ENCODE data around the gene TRAPPC6A.
A peak's percentile ranks its signal among the peaks of the same experiment; 100 is the strongest.
"Not testable (repeated sequence)": the region's sequence is repeated elsewhere in the genome, so short reads cannot be mapped to it uniquely, and the experiment has no call there.

The TRAPPC6A gene

GRCh38 chr19:45122832-45123231 lies 55.2 kb downstream of the TRAPPC6A start:
- 98% methylated on average over 4 of the region's 6 CpGs for WGBS (ENCODE audit: insufficient coverage)
- peaks cover 0 to 9% (median 0%) of the 10 kb centered on the region in 4 experiments for H3K36me3 ChIP-seq (ENCODE audit: control insufficient read depth in 4 of 4, insufficient read depth in 4 of 4, low read length in 3 of 4)
- ChIA-PET POLR2A (no interaction called here), CTCF (interaction anchor here (0.5 kb wide), 1 partner anchor 31 kb away, joined by 3 read pairs; no protein-coding TSS in a partner anchor)
- H3K4me1 ChIP-seq (ENCODE audit: control extremely low read depth in 1 of 4, control insufficient read depth in 4 of 4, insufficient read depth in 4 of 4, low read length in 3 of 4): peaks cover 5 to 52% (median 46%) of the 10 kb centered on the region in 4 experiments
- no peaks in the 10 kb centered on the region for H3K9me3 ChIP-seq (ENCODE audit: control extremely low read depth in 1 of 5, control insufficient read depth in 4 of 5, insufficient read depth in 2 of 5, low read depth in 1 of 5, low read length in 4 of 5)
- H3K27ac ChIP-seq (ENCODE audit: insufficient read depth in 1 of 2, low read depth in 1 of 2, low read length in 2 of 2, poor library complexity in 1 of 2, severe bottlenecking in 2 of 2): no peak overlapping the region
- no peak for DNase-seq
- no peak overlapping the region for H3K4me3 ChIP-seq (ENCODE audit: control insufficient read depth in 1 of 7, extremely low read depth in 1 of 7, insufficient read depth in 4 of 7, low read depth in 2 of 7, low read length in 6 of 7)
- no peaks in the 10 kb centered on the region for H3K27me3 ChIP-seq (replicated peaks in 2 of 5; ENCODE audit: control insufficient read depth in 4 of 5, insufficient read depth in 5 of 5, low read length in 4 of 5)

DNA sequence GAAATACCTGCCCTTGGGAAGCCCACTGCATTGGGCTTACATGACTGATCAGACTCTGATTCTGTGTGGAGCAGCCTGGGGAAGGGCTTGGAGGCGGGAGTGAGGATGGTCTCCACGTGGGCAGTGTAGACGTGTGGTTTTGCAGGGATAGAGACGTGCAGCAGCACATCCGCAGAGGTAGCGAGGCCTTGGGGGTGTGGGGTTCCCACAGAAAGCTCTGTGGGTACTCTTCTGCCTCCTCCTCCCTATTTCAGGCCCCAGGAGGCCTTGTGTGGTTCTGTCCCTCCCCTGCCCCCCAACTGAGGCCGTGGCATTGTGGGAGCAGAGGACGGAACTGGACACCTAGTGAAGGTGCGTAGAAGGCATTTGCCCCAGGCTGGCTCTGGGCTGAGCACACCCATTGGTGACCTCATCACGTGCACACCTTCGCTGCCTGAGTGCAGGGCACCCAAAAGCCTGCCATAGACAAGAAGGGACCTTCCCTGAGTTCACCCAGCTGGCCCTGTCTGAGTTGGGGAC lies 56.2 kb downstream of the TRAPPC6A start:
- 80% methylated on average over 2 of the region's 11 CpGs for WGBS (ENCODE audit: insufficient coverage)
- no peak overlapping the region for H3K27ac ChIP-seq (ENCODE audit: insufficient read depth in 1 of 2, low read depth in 1 of 2, low read length in 2 of 2, poor library complexity in 1 of 2, severe bottlenecking in 2 of 2)
- DNase-seq: no peak
- peaks cover 5 to 62% (median 55%) of the 10 kb centered on the region in 4 experiments for H3K4me1 ChIP-seq (ENCODE audit: control extremely low read depth in 1 of 4, control insufficient read depth in 4 of 4, insufficient read depth in 4 of 4, low read length in 3 of 4)
- H3K27me3 ChIP-seq (replicated peaks in 2 of 5; ENCODE audit: control insufficient read depth in 4 of 5, insufficient read depth in 5 of 5, low read length in 4 of 5): no peaks in the 10 kb centered on the region
- H3K36me3 ChIP-seq (ENCODE audit: control insufficient read depth in 4 of 4, insufficient read depth in 4 of 4, low read length in 3 of 4): peaks cover 0 to 9% (median 0%) of the 10 kb centered on the region in 4 experiments
- no peaks in the 10 kb centered on the region for H3K9me3 ChIP-seq (ENCODE audit: control extremely low read depth in 1 of 5, control insufficient read depth in 4 of 5, insufficient read depth in 2 of 5, low read depth in 1 of 5, low read length in 4 of 5)
- ChIA-PET POLR2A (no interaction called here), CTCF (interaction anchor here (1.4 kb wide), 1 partner anchor 9 kb away, joined by 4 read pairs; no protein-coding TSS in a partner anchor)
- no peak overlapping the region for H3K4me3 ChIP-seq (ENCODE audit: control insufficient read depth in 1 of 7, extremely low read depth in 1 of 7, insufficient read depth in 4 of 7, low read depth in 2 of 7, low read length in 6 of 7)

GRCh38 chr19:45119582-45119981 lies 58.5 kb downstream of the TRAPPC6A start:
- H3K36me3 ChIP-seq (ENCODE audit: control insufficient read depth in 4 of 4, insufficient read depth in 4 of 4, low read length in 3 of 4): peaks cover 0 to 6% (median 0%) of the 10 kb centered on the region in 4 experiments
- H3K9me3 ChIP-seq (ENCODE audit: control extremely low read depth in 1 of 5, control insufficient read depth in 4 of 5, insufficient read depth in 2 of 5, low read depth in 1 of 5, low read length in 4 of 5): no peaks in the 10 kb centered on the region
- peak overlapping the region in 1 of 7 experiments; percentile 23 for H3K4me3 ChIP-seq (ENCODE audit: control insufficient read depth in 1 of 7, extremely low read depth in 1 of 7, insufficient read depth in 4 of 7, low read depth in 2 of 7, low read length in 6 of 7)
- CTCF ChIA-PET: interaction anchor here (2.0 to 3.0 kb wide), 2 partner anchors 16 to 27 kb away, joined by 7 to 15 read pairs; partner anchors contain the start of gene PPP1R37
- 86% methylated on average over 4 of the region's 6 CpGs for WGBS (ENCODE audit: insufficient coverage)
- H3K4me1 ChIP-seq (ENCODE audit: control extremely low read depth in 1 of 4, control insufficient read depth in 4 of 4, insufficient read depth in 4 of 4, low read length in 3 of 4): peaks cover 5 to 75% (median 62%) of the 10 kb centered on the region in 4 experiments
- H3K27ac ChIP-seq (ENCODE audit: insufficient read depth in 1 of 2, low read depth in 1 of 2, low read length in 2 of 2, poor library complexity in 1 of 2, severe bottlenecking in 2 of 2): no peak overlapping the region
- H3K27me3 ChIP-seq (replicated peaks in 2 of 5; ENCODE audit: control insufficient read depth in 4 of 5, insufficient read depth in 5 of 5, low read length in 4 of 5): no peaks in the 10 kb centered on the region
- POLR2A ChIA-PET: interaction anchor here (0.5 to 0.7 kb wide), 3 partner anchors 12 to 743 kb away, joined by 3 to 6 read pairs (median 3); no protein-coding TSS in a partner anchor
- DNase-seq: no peak

GRCh38 chr19:45118591-45119355 lies 59.3 kb downstream of the TRAPPC6A start:
- H3K9me3 ChIP-seq (ENCODE audit: control extremely low read depth in 1 of 5, control insufficient read depth in 4 of 5, insufficient read depth in 2 of 5, low read depth in 1 of 5, low read length in 4 of 5); H3K27me3 ChIP-seq (replicated peaks in 2 of 5; ENCODE audit: control insufficient read depth in 4 of 5, insufficient read depth in 5 of 5, low read length in 4 of 5); H3K36me3 ChIP-seq (ENCODE audit: control insufficient read depth in 4 of 4, insufficient read depth in 4 of 4, low read length in 3 of 4): not testable (repeated sequence)
- H3K4me1 ChIP-seq (ENCODE audit: control extremely low read depth in 1 of 4, control insufficient read depth in 4 of 4, insufficient read depth in 4 of 4, low read length in 3 of 4): peaks cover 5 to 83% (median 69%) of the 10 kb centered on the region in 4 experiments
- H3K27ac ChIP-seq (ENCODE audit: insufficient read depth in 1 of 2, low read depth in 1 of 2, low read length in 2 of 2, poor library complexity in 1 of 2, severe bottlenecking in 2 of 2): peak overlapping the region in 1 of 2 experiments; percentile 40
- 8% methylated on average over 13 of the region's 18 CpGs for WGBS (ENCODE audit: insufficient coverage)
- DNase-seq: peak in 2 of 3 donors; percentile 76 to 82
- CTCF ChIA-PET: interaction anchor here (0.9 to 3.0 kb wide), 8 partner anchors 16 to 221 kb away, joined by 3 to 15 read pairs (median 3); partner anchors contain the start of gene PPP1R37
- peak overlapping the region in 4 of 7 experiments; percentile 6 to 60 (median 22) for H3K4me3 ChIP-seq (ENCODE audit: control insufficient read depth in 1 of 7, extremely low read depth in 1 of 7, insufficient read depth in 4 of 7, low read depth in 2 of 7, low read length in 6 of 7)
- POLR2A ChIA-PET: interaction anchor here (0.6 to 1.2 kb wide), 5 partner anchors 11 to 744 kb away, joined by 3 read pairs; no protein-coding TSS in a partner anchor

GRCh38 chr19:45118106-45118505 lies 59.9 kb downstream of the TRAPPC6A start:
- 66% methylated on average over 3 of the region's 5 CpGs for WGBS (ENCODE audit: insufficient coverage)

DNA sequence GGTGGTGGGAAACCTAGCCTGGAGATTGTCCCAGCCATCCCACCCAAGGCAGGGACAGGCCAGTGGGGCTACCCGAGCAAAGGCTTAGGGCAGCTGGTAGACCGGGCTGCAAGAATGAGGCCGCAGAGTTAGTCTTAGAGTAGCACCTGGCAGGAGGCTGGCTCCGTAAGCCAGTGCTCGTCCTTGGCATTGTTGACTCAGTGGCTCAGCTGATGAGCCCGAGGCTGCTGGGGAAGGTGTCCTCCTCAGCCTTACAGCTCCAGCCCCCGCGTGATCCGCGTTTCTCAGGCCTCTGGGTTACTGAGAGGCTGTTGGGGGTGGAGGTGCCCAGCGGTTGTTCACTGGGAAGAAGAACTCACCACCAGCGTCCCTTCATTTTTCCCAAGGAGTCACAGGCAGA lies 60.4 kb downstream of the TRAPPC6A start:
- ChIA-PET POLR2A (no interaction called here), CTCF (interaction anchor here (0.8 to 3.0 kb wide), 9 partner anchors 9 to 428 kb away, joined by 3 to 15 read pairs (median 3); partner anchors contain the start of gene PPP1R37)
- no peak for DNase-seq
- 84% methylated on average over 12 of the region's 12 CpGs for WGBS (ENCODE audit: insufficient coverage)
- H3K9me3 ChIP-seq (ENCODE audit: control extremely low read depth in 1 of 5, control insufficient read depth in 4 of 5, insufficient read depth in 2 of 5, low read depth in 1 of 5, low read length in 4 of 5): no peaks in the 10 kb centered on the region
- no peaks in the 10 kb centered on the region for H3K27me3 ChIP-seq (replicated peaks in 2 of 5; ENCODE audit: control insufficient read depth in 4 of 5, insufficient read depth in 5 of 5, low read length in 4 of 5)
- no peaks in the 10 kb centered on the region for H3K36me3 ChIP-seq (ENCODE audit: control insufficient read depth in 4 of 4, insufficient read depth in 4 of 4, low read length in 3 of 4)
- peak overlapping the region in 3 of 7 experiments; percentile 33 to 42 (median 40) for H3K4me3 ChIP-seq (ENCODE audit: control insufficient read depth in 1 of 7, extremely low read depth in 1 of 7, insufficient read depth in 4 of 7, low read depth in 2 of 7, low read length in 6 of 7)
- H3K4me1 ChIP-seq (ENCODE audit: control extremely low read depth in 1 of 4, control insufficient read depth in 4 of 4, insufficient read depth in 4 of 4, low read length in 3 of 4): peaks cover 5 to 87% (median 75%) of the 10 kb centered on the region in 4 experiments
- no peak overlapping the region for H3K27ac ChIP-seq (ENCODE audit: insufficient read depth in 1 of 2, low read depth in 1 of 2, low read length in 2 of 2, poor library complexity in 1 of 2, severe bottlenecking in 2 of 2)

More at GRCh38 chr19:45118106-45118505, 59.9 kb downstream of the TRAPPC6A start:
- Histone ChIP-seq H3K36me3 (ENCODE audit: control insufficient read depth in 4 of 4, insufficient read depth in 4 of 4, low read length in 3 of 4) (peaks cover 0 to 1% (median 0%) of the 10 kb centered on the region in 4 experiments), H3K4me3 (ENCODE audit: control insufficient read depth in 1 of 7, extremely low read depth in 1 of 7, insufficient read depth in 4 of 7, low read depth in 2 of 7, low read length in 6 of 7) (peak overlapping the region in 4 of 7 experiments; percentile 12 to 60 (median 31)), H3K27ac (ENCODE audit: insufficient read depth in 1 of 2, low read depth in 1 of 2, low read length in 2 of 2, poor library complexity in 1 of 2, severe bottlenecking in 2 of 2) (peak overlapping the region in 1 of 2 experiments; percentile 40), H3K4me1 (ENCODE audit: control extremely low read depth in 1 of 4, control insufficient read depth in 4 of 4, insufficient read depth in 4 of 4, low read length in 3 of 4) (peaks cover 5 to 87% (median 74%) of the 10 kb centered on the region in 4 experiments), H3K27me3 (replicated peaks in 2 of 5; ENCODE audit: control insufficient read depth in 4 of 5, insufficient read depth in 5 of 5, low read length in 4 of 5) (no peaks in the 10 kb centered on the region), H3K9me3 (ENCODE audit: control extremely low read depth in 1 of 5, control insufficient read depth in 4 of 5, insufficient read depth in 2 of 5, low read depth in 1 of 5, low read length in 4 of 5) (no peaks in the 10 kb centered on the region)
- no peak for DNase-seq
- ChIA-PET CTCF (interaction anchor here (0.8 to 3.0 kb wide), 11 partner anchors 8 to 429 kb away, joined by 3 to 15 read pairs (median 3); partner anchors contain the start of gene PPP1R37), POLR2A (interaction anchor here (0.6 to 1.2 kb wide), 3 partner anchors 13 to 101 kb away, joined by 3 read pairs; no protein-coding TSS in a partner anchor)

Measured in common myeloid progenitor, CD34-positive (primary cell).